ENCODE measurements around the gene SLIT1.

Gene SLIT1

GRCh38 chr10:97173036-97173435 lies 12.7 kb downstream of the SLIT1 start:
- DNase-seq (ENCODE audit: low read depth in 2 of 2), result no peak

GRCh38 chr10:97171001-97171400 lies 14.8 kb downstream of the SLIT1 start:
- no peak for DNase-seq (ENCODE audit: low read depth in 2 of 2)

GRCh38 chr10:97169911-97170693 lies 15.7 kb downstream of the SLIT1 start:
- no peak for DNase-seq (ENCODE audit: low read depth in 2 of 2)

DNA sequence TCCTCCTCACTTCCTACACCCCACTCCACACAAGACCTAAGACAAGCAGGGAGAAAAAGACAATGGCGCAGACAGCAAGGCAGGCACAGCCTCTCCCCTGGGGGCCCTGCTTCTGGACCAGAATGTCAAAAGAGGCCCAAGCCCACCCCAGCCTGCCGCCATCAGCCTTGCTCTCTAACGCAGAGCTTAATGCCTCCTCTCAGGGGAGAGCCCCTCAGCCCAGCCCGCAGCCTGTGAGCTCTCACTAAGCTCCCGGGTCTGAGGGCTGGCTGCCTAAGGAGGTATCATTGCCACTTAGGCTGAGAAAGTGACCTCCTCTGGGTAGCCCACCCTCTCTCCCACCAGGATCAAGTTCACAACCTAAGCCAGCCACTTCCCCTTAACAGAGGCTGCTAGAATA lies 16.7 kb downstream of the SLIT1 start:
- no peak for DNase-seq (ENCODE audit: low read depth in 2 of 2)

- no peak for DNase-seq (ENCODE audit: low read depth in 2 of 2)
Measured at GRCh38 chr10:97168645-97169044, 17.1 kb downstream of the SLIT1 start.

GRCh38 chr10:97165499-97165898 lies 20.3 kb downstream of the SLIT1 start:
- DNase-seq (ENCODE audit: low read depth in 2 of 2), result no peak

- no peak for DNase-seq (ENCODE audit: low read depth in 2 of 2)
Measured at GRCh38 chr10:97163781-97164501, 21.8 kb downstream of the SLIT1 start.

- DNase-seq (ENCODE audit: low read depth in 2 of 2), result no peak
Measured at GRCh38 chr10:97163181-97163580, 22.6 kb downstream of the SLIT1 start.

DNA sequence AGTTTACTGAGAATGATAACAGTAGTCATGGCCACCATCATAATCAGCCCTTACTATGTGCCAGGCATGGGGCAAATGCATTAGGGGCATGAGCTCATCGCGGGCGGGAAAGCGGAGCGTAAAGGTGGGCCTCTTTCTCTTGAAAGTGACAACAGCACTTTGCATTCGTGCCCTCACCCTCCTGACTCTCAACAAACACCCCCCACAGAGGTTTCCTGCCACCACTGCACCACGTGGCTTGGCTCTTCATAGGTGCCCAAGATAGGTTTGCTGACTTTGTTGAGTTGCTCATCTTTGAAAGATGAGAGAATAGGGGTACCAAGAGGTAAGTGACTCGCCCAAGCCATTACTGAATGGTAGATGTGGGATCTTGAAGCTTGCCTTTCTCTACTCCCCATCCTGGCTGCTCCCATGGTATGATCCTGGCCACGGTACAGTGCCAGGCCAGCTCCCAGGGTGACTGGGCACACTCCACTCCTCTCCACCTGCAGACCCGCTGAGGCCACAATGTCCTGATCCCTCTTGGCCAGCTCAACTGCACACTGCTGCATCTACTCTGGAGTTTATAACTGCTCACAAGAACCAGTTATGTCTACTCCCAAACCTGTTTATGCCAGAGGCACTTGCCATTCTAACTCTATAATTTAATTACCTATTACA lies 26.0 kb downstream of the SLIT1 start:
- DNase-seq (ENCODE audit: low read depth in 2 of 2), result no peak

DNA sequence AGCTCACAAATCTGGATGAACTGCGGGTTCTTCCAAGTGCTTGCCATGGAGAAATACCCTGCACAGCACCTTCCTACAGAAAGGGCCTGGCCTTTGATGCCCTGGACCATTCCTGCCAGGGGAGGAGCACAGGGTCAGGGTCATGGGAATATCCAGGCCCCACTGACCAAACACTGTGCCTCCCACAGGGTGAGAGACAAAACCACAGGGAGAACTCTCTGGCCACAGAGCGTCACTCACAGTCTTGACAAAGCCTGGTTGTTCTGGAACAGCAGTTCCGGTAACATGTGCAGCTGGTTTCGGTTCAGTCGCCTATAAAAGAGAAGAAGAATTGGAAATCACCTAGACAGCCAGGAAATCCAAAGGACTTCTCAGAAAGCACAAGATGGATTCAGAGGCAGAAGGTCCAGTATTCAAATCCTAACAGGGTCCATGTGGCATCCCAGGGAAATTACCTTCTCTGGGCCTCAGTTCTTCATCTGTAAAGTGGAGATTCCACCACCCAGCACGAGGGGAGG lies 28.1 kb downstream of the SLIT1 start:
- no peak for DNase-seq (ENCODE audit: low read depth in 2 of 2)

DNA sequence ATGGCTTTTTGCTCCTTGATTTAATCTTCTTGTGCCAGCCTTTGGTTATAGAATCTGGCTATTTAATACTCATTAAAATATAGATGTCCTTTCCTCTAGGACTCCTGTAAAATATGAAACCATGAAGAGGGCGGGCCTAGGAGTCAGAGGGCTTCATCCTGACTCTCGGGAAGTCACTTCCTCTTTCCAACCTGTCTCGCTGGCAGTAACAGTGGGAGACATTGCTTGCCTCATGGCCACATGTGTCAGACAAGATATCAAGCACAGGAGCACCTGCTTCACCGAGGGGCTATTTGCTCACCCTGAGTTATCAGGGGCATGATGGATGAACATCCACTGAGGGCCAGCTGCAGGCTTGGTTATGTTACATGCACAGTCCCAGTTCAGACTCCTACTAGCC lies 31.0 kb downstream of the SLIT1 start:
- no peak for DNase-seq (ENCODE audit: low read depth in 2 of 2)

- DNase-seq (ENCODE audit: low read depth in 2 of 2), result no peak
Measured at GRCh38 chr10:97154162-97154561, 31.6 kb downstream of the SLIT1 start.

- DNase-seq (ENCODE audit: low read depth in 2 of 2), result no peak
Measured at GRCh38 chr10:97153270-97153850, 32.4 kb downstream of the SLIT1 start.

DNA sequence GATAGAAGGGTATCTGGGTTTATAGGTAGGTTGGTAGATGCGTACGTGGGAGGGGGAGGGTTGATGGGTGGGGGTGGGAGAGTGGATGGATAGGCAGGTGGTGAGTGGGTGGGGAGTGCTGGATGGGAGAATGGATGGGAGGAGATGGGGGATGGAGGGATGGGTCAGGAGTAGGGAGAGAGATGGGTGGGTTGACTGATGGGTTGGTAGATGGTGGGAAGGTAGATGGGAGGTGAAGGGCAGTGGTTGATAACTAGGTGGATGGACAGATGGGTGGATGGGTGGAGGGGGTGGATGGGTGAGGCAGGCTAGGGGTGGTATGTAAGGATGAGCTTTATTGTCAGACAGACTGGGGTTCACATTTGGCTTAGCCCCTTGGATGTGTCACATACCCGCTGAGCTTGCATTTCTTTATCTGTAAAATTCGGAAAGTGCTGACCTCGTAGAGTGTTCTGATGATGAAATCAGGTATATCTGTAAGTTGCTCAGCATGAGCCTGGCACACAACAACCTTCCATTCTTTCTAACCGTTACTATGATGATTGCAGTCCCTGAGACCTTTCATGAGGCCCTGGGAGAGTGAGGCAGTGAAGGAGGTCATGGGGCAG lies 34.3 kb downstream of the SLIT1 start:
- DNase-seq (ENCODE audit: low read depth in 2 of 2), result no peak

- no peak for DNase-seq (ENCODE audit: low read depth in 2 of 2)
Measured at GRCh38 chr10:97150616-97151015, 35.1 kb downstream of the SLIT1 start.

- DNase-seq (ENCODE audit: low read depth in 2 of 2), result no peak
Measured at GRCh38 chr10:97150013-97150595, 35.7 kb downstream of the SLIT1 start.

DNA sequence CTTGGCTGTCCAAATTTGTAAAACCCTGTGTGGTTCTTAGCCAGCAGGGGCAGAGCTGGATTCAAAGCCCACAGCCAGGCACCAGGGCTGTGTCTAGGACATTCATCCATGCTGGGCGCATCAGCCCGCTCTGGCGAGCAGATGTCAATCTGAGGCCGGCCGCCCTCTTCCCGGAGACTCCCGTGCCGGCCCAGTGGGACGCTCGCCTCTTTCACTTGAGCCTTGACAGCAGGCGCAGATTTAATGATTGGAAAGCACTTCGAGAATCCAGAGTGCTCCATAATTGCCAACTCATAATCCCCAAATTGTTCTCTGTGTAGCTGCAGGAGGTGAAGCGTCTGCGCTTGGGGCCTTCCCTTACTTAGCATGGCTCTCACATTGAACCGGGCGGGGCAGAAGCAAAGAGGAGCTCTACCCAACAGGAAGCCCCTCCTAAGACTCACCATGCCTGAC lies 36.7 kb downstream of the SLIT1 start:
- no peak for DNase-seq (ENCODE audit: low read depth in 2 of 2)

DNA sequence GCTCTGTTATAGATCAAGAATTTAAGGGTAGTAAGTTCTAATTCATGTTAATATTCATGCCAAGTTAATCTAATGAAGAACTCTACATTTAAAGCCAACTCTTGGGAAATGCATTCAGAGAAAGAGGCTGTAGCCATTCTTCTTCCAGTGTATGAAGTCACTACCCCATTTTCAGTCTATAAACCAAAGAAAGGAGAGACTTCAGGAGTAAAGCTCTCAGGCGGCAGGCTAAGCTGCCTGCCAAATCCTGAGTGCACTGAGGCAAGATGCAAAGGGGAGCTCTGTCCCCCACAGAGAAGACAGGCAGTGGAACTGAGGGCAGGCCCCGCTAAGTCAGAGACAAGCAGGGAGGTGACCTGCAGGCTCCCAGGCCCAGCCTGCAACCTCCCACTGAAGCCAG lies 41.5 kb downstream of the SLIT1 start:
- no peak for DNase-seq (ENCODE audit: low read depth in 2 of 2)

- no peak for DNase-seq (ENCODE audit: low read depth in 2 of 2)
Measured at GRCh38 chr10:97142834-97143233, 42.9 kb downstream of the SLIT1 start.

DNA sequence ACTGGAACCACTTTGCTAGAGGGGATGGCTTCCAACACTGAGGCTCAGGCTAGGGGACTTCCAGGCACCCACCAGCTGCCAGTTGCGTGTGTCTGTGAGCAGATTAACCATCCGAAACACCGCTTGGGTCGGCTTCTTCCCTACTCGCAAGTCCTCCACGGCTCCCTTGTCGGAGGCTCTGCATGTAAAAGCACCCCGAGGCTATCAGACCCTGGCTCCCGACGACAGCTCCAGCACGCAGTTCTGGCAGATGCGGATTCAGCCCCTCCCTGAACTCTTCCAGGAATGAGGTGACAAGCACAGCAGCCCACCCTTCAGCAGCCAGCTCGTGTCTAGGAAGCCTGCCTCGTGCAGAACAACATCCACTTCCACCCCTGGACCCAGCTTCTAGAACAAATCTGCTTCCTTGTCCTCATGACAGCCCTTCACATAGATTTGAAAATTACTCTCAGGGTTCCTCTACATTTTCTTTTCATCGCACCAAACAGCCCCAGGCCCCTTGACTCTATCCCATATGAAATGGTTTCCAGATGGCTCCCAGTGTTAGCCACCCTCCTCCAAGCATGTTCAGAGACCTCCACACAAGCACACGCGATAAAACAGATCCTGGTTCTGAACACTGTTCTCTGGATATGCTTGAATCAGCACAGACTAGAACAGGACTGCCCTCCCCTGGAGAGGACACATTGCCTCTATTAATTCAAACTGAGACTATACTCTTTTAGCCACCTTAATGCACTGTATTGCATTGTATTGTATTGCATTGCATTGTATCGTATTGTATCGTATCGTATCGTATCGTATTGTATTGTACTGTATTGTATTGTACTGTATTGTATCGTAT lies 44.6 kb downstream of the SLIT1 start:
- no peak for DNase-seq (ENCODE audit: low read depth in 2 of 2)

Data from stimulated activated CD8-positive, alpha-beta memory T cell treated with anti-CD3 and anti-CD28 coated beads, Interleukin-2, amount 100 ng/mL, for 1 hour (primary cell).